Fibroblast of upper back skin (primary cell): ENCODE results near the gene PARD3.
A peak's percentile ranks its signal among the peaks of the same experiment; 100 is the strongest.

Experiments used
- DNase-seq: peaks from one replicate; pipeline ENCODE4 v3.0.0-alpha.2; 2013

PARD3 gene

DNA sequence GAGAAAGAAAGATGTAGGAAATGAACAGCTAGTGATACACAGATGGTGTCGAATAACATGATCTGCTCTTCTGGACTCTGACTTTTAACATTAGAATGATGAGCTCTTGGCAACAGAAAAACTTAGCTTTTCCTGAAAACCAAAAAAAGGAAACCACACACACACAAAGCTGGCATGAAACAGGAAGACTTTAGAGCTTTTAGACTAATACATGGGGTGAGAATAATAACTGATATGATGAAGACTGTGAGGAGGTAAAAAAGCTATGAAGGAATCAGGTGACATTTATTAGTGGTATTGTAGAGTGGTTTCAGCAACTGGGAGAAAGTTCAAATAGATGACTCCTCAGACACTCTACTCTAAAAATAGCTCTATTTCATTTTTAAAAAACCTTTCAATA lies 491.9 kb downstream of the PARD3 start:
- peak; percentile 61 for DNase-seq

DNA sequence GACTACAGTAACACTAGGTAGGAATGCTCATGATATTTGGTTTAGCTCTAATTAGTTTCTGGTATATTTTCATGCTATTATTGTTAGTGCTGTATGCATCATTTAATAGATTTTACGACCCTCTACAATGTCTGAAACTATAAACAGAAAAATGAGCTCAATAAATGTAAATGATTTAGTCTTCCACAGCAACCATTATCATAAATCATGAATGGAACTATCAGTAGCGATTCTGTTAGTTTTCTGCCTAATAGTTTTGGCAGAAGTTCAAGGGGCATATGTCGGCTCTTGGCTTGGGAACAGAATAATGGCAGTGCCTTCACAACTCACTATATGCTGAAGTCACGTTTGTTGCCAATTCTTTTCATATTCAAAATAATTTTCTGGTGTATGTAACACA lies 494.8 kb downstream of the PARD3 start:
- DNase-seq: peak; percentile 28

DNA sequence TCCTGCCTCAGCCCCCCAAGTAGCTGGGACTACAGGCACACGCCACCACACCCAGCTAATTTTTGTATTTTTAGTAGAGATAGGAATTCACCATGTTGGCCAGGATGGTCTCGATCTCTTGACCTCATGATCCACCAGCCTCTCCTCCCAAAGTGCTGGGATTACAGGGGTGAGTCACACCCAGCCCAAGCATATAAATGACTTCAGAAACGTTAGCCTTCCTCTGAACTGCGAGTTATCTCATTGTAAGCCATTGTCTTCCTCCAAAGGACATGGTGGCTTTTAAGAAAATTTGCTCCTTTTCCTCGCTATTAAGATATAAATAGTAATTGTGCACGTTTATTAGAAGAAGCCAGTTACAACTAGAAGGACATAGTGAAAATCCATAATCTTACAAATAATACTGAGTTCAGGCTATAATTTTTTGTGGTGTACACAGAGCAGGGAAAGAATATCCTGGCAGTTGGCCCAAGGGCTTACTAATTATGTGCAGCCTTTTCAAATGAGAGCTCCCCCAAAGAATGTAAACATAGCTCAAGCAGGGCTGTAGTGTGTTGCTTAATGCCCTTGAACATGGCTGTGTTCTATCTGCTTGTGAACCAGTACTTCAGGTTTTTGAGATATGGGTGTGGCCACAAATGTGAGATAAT lies 495.8 kb downstream of the PARD3 start:
- DNase-seq: peak; percentile 96

DNA sequence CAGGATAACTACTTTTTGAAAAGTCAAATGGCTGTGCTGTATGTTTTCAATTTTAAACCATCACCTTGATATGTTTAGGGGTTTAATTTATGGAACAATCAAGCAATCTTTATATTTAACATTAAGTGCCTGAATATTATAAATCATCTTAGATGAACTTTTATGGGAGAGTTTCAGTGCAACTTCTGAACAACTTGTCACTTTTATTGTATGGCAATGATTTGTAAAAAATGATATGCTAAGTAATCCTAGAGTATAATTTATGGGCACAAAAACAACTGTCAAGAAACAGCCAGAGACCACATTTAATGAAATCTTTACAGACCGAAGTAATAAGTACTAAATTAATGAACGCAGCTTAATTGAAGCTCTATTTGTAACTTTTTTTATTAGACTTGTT lies 498.9 kb downstream of the PARD3 start:
- no peak for DNase-seq

DNA sequence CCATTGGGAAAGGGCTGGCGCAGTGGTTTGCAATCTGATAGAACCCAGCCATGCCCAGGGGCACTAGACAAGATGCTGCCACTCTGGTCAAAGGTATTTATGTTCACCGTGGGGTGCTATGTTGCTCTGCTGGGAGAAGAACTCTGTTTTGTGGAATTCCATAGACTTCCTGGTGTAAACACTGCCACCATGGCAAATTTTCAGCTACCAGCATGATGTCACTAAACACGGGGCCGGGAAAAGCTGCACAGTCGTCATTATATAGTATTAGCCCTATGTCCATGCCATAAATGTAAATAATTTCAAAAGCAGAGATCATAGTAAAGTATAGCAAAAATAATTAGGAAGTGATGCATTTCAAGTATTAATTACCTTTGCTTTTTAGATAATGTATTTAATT lies 500.6 kb downstream of the PARD3 start:
- DNase-seq: no peak

DNA sequence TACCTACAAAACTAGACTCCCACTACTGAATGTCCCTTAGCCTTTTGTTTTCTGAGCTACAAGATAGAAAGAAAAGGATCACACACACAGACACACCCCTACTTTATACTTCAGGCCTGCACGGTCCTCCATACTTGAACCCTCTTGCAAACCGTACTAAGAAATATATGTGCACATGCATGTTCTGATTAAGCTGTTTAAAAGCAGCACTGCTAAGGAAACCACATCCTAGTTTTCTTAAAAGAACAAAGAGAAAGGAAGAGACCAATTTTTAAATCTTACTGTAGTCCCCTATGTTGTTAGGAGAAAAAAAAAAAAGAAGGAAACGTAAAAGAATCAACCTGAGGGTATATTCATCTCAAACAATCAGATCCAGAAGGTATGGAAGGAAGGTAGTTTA lies 501.2 kb downstream of the PARD3 start:
- no peak for DNase-seq

DNA sequence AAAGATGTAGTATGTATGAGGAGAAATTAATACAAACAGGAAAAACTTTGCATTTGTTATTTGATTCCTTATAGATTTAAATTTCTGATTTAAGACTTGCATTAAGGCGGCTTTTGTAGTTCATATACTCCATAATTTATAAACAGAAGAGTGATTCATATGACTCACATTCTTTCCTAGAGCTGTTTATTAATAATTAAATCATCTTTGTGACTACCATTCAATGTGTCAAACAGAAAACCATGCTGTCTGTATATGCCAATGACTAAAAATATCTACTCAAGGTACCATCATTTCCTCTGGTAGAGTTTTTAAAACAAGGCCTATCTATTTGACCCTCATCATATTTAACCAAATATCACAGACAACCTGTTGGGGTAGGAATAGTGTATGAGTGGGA lies 501.7 kb downstream of the PARD3 start:
- DNase-seq: no peak

DNA sequence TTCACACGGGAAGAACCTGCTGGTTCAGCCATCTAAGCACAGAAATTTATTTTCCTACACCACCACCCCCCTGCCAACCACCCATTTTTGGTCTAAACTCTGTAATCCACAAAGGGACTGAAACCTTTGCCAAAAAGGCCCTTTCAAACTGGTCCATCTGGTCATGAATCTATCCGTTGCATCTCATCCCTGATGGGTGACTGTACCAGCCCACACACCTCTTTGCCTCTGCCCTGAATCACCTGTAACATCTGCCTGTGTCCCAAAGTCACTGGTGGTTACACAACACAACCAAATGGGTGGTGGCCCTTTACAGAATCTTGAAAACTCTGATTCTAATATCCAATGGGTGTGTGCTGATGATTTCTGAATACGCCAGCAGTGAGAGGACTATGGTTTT lies 503.4 kb downstream of the PARD3 start:
- DNase-seq: no peak

DNA sequence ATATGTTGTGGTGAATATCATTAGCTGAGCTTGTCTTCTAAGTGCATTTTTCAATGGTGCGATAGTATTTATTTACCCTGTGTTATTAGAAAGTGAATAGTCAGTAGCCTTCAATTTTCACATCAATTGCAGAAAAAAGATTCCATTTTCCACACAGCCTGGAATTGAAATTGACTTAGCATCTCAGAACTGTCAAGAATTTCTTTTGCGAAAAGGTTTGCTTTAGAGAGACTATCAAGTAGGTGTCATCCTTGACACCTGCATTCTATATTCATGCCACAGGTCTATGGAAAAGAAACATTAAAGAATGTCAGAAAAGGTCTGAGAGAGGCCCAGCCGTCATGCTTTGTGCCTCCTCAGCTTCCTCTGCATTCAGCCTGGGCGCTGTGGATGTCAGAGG lies 504.9 kb downstream of the PARD3 start:
- DNase-seq: no peak

DNA sequence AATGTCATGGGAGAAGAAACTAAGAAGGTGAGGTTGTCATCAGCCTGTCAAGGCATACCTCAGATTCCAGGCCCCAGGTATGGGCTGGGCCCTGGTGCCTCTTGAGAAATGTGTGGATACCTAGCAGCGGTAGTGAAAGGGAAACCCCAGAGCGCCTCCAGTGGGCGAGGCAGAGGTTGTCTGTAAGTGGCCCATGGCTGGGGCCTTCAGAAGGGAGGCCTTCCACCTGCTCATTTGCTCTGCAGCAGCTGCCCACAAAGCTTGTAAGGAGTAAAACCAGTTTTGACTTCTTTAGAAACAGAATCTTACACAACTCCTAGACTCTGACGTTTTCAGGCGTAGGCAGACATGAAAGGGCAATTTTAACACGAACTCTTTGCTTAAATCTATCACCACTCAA lies 509.9 kb downstream of the PARD3 start:
- no peak for DNase-seq

DNA sequence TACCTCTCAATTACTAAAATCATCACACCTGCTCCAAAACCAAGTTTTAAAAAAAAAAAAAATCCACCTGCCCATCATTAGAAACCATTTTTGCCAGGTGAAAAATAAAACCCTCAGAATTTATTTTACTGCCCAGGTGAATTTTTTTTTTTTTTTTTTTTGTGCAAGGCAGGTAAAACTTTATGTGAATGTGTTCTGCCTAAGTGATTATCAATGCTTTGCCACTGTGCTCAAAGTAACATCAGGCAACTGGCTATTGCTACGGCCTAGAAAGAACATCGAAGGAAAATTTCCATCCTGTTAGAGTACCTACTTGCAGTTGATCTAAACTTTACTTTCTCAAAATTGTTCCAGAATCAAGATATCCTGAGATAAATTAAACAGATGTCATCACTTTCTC lies 512.1 kb downstream of the PARD3 start:
- DNase-seq: no peak

DNA sequence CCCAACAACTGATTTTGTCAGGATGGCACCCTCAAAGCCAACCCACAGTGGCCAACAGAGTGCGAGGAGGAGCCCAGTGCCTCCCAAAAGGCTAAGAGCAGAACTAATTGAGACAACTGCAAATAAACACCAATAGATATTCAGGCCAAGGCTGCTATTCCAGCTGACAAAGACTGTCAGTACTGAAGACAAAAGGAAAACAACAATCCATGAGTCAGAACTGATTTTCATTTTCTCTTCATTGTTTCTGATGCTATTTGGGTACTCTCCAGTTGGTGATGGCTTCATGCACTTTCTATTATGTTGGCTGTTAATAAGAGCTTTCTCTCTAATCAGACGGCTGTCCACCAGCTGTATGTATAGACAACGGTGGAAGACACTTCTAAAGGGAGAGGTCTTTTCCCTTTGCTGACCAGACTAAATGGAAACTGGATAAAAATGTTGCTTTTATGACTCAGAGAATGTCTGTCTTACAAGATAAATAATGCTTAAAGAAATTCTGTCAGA lies 515.9 kb downstream of the PARD3 start:
- peak; percentile 59 for DNase-seq

DNA sequence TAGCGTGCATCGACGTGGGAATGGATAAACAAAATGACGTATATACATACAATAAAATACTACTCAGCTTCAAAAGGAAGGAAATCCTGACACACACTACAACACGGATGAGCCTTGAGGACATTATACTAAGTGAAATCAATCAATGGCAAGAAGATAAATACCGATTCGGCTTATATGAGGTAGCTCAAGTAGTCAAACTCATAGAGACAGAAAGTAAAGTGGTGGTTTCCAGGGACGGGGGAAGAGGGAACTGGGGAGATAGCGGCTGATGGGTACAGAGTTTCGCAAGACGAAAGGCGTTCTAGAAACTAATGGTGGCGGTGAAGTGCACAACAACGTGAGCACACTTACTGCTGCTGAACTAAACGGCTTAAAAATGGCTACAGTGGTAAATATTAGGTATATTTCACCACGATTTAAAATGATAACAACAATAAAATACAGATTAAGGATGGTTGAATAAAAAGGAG lies 516.7 kb downstream of the PARD3 start:
- DNase-seq: no peak

DNA sequence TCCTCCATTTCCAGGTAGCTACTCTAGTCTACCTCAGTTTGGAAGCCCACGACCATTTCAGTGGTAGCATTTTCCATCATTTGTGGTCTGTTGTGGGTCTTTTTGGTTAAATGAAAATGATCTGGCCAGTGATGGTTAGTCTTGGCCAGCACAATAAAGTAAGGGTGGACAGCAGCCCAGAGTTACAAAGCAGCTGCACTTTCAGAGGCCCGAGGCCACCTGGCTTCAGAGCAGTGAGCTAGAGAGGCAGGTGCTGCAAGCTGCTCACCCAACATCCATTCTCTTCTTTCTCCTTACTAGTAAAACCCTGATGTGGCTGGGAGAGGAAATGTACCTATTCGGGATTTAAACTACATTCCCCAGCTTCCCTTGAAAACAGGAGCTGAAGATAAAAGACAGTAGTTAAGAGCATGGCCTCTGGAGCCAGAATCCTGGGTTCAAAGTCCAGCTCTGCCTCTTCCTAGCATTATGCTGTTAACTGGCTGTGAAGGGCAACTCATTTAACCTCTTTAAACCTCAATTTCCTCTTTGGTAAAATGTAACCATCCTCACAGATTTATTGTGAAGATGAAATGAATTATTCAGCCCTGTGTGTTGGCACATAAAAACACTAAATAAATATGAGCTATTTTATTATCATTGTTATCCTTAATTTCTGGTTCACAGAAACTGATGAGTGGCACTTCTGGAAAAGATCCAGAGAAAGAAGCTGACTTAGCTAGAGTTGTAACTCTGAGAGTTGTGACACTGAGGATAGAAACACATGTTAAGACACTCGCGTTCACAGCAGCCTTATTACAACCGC lies 517.4 kb downstream of the PARD3 start:
- no peak for DNase-seq

DNA sequence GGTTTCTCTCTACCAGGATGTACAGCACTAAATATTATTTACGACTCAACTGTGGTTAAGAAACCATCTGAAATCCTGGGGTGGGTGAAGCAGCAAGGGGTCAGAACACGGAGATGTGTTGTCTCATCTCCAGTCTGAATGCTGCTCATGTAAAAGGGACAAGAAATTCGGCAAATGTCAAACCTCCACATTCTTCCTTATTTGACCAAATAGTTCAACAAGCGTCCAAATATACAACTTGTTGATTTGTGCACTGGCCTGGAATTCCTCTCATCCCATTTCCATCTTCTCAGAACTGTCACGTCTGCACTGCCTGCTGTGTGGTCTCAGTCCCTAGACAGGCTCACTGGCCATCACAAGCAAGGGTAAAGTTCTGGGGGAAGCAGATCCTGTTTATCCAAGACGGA lies 520.0 kb downstream of the PARD3 start:
- DNase-seq: peak; percentile 97

DNA sequence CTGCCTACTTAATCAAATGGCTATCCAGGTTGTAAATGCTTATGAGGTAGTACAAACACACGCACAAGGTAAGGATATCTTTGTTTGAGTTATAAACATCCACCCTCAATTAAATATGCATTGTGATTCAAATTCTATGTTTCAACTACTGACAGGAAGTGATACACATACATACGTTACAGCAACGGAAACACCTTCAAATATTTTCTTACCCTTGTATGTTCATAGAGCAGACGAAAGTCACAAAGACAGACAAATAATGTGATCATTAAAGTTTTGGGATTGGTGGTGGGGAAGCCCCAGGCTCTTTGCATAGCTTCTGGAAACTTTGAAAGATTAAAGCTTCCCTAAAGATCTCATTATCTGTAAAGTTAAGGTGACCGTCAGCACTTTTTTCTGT lies 521.0 kb downstream of the PARD3 start:
- DNase-seq: no peak

DNA sequence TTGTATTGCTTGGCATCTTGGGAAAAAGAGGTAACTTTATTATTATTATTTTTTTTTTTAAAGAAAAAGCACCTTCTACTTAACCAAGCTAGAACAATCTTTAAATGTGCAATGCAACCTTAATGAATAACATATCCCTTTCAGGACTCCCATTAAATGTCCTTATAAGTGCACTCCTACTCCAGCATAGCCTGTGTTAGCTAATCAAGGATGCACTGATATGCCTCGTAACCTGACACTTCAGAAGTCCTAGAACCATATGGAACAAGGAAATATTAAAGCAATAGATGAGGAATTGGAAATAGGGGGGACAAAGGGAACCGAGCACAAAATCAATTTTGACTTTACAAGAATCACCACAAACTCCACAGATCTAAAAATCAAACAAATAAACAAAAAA lies 522.4 kb downstream of the PARD3 start:
- peak; percentile 32 for DNase-seq

DNA sequence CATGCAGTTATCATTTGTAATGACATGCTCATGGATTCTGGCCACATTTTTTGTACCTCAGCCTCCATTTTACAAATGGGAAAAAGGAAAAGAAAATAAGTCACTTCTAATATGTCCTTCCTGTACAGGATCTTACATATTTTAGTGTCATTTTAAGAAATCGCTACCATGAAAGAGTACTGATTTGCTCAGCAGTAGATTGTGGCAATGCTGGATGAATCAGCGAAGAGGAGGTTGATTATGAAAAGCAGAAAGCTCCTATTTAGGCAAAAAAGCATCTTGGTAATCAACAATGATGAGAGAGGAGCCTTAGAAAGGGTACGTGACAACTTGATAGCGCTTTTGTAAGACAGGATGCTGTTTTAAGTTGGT lies 522.9 kb downstream of the PARD3 start:
- DNase-seq: peak; percentile 27

DNA sequence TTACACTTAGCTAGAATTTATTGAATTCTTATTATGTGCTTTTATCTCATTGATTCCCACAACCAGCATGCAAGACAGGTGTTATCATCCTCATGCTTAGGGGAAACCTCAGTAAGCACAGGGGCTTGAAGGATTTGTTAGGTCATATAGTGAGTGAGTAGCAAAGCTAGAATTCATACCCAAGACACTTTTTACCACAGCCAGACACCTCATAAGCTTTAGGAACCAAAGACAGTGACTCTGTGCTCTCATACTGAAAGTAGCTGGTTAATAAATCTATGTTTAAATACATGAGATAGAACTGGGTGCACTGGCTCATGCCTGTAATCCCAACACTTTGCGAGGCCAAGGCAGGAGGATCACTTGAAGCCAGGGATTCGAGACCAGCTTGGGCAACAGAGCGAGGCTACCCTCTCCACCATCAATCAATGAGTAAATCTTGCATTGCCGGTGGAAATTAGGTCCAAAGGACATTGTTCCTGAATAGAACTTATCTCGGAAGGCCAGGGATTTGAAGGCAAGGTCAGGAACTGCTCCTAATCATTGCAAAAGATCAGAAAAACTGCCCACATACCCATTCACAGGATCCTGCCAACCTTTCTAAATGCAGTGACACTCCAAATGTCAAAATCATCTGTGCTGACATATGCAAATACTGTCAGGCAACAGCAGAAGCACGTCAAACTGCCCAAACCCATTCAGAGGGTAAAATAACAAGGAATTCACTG lies 523.5 kb downstream of the PARD3 start:
- no peak for DNase-seq

DNA sequence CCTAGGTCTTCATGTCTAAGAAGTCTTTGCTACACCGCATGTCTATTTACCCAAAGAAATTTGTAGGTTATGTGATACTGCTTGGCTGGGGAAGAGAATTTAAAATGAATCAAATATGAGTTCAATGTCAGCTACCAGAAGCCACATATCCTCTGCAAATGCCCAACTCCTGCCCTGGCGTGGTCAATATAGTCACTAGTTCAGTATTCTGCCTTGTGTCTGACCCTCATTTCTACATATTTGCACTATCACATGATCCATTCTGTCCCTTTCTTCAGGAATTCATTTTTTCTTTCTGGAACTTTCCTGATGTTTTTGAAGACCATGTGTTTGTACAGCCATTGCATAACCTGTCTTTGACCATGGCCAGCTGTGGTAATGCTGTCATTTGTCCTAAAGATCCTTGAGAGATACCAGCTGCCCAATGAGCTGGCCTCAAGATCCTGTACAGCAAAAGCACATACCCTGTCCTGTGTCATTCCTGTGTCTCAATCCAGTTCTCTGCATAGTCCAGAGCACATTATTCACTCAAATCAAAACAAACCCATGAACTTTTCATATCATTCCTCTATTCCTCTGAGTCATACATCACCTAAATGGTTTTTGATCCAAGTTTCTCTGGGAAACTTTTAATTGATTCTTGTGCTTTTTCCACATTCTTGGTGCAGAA lies 524.5 kb downstream of the PARD3 start:
- DNase-seq: peak; percentile 79

DNA sequence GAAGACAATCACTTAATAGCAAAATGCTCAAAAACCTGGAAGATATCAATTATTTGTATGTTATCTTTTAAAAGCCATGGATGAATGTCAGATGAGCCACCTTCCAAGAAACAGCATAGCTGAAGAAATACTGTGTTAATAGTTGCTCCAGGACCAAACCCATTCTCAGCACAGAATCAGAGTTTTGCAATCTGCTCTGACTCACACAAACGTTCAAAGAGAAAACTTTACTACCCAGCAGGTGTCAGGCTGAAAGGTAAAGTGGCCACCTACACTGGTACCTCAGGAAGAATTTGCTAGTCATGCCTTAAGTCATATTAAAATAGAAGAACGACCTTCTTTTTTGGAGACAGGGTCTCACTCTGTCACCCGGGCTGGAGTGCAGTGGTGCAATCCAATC lies 526.5 kb downstream of the PARD3 start:
- peak; percentile 15 for DNase-seq

DNA sequence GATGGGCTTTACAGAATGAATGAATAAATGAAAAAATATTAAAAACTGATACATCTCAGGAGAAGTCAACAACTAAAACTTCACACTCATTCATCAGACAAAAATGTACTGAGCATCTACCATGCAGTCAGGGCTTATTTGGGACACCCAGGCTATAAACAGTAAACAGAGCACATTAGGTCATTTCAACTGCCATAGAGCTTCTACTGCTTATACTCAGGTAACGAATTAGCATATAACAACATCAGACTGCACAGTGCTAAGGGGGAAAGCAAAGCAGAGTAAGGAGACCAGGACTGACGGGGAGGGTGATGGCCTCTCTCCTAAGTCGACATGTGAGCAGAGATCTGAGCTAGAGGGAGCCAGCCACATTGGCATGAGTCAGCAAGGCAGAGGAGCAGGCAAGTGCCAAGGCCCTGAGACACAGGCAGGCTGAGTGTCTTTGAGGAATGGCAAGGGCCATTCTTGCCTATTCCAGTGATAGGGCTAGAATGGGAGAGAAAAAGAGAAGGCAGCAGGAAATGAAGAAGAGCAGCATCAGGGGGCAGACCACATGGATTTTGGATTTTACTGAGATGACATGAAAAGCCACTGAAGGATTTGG lies 528.9 kb downstream of the PARD3 start:
- DNase-seq: peak; percentile 17
